ENCODE measurements around the gene ZNF771. TPM values are rescaled to one million over a fixed set of nuclear protein-coding genes. Genes with fewer than 3 reads are reported as not detected.

Gene ZNF771
- total and polyA plus RNA-seq, 9 of the 15 experiments (the other 6 are each of a cell fraction or from before 2014, with no cell fraction given), result 1.5 to 12.6 (median 4.4) TPM

DNA sequence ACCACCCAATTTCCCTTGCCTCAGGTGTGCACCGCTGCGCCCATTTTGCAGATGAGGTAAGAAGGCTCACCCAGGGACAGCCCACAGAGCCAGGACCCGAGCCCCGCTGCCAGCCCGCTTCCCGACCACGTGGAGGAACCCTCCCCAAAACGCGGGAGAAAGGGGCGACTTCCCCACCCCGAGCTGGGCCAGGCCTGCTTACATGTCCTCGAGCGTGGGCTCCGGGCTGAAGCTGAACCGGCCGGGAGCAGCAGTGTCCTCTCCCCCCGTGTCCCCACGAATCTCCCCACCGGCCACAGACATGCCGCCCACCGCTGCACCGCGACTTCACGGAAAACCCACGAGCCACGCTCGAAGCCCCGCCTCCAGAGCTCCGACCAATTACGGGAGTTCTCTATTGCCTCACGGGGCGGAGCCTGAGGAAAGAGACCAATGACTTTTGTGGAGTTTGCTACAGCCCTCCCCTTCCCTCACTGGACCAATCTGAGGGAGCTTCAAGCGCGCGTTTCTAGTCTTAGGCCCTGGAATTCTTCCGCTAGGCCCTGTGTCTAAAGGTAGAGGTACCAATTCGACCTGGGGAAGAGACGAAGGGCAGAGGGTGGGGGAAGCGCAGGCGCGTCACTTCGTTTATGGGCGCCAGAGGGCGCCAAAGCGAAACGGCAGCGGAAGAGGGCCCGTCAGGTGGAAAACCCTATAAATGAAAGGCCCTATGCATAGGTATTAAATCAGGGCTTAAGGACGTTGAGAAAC is 22.4 kb downstream of the ZNF771 start, which contains the start of gene DCTPP1 (continued):
- TF ChIP-seq, protein P1, sequence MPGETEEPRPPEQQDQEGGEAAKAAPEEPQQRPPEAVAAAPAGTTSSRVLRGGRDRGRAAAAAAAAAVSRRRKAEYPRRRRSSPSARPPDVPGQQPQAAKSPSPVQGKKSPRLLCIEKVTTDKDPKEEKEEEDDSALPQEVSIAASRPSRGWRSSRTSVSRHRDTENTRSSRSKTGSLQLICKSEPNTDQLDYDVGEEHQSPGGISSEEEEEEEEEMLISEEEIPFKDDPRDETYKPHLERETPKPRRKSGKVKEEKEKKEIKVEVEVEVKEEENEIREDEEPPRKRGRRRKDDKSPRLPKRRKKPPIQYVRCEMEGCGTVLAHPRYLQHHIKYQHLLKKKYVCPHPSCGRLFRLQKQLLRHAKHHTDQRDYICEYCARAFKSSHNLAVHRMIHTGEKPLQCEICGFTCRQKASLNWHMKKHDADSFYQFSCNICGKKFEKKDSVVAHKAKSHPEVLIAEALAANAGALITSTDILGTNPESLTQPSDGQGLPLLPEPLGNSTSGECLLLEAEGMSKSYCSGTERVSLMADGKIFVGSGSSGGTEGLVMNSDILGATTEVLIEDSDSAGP (CRISPR knock-in tag; IDR thresholded peaks at IDR 0.05), result no peak
- TF ChIP-seq, protein P2, sequence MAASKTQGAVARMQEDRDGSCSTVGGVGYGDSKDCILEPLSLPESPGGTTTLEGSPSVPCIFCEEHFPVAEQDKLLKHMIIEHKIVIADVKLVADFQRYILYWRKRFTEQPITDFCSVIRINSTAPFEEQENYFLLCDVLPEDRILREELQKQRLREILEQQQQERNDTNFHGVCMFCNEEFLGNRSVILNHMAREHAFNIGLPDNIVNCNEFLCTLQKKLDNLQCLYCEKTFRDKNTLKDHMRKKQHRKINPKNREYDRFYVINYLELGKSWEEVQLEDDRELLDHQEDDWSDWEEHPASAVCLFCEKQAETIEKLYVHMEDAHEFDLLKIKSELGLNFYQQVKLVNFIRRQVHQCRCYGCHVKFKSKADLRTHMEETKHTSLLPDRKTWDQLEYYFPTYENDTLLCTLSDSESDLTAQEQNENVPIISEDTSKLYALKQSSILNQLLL (CRISPR knock-in tag; IDR thresholded peaks at IDR 0.05; ENCODE audit: borderline replicate concordance), result no peak
- TF ChIP-seq JUNB (CRISPR knock-in tag; conservative IDR thresholded peaks at IDR 0.05) (no peak), ZNF445 (CRISPR knock-in tag; IDR thresholded peaks at IDR 0.05; ENCODE audit: low read depth) (no peak), CBX2 (IDR thresholded peaks at IDR 0.05; ENCODE audit: insufficient read depth, low read length, poor library complexity, severe bottlenecking) (no peak), ZNF174 (CRISPR knock-in tag; IDR thresholded peaks at IDR 0.05) (no peak)
- TF ChIP-seq, protein P3, sequence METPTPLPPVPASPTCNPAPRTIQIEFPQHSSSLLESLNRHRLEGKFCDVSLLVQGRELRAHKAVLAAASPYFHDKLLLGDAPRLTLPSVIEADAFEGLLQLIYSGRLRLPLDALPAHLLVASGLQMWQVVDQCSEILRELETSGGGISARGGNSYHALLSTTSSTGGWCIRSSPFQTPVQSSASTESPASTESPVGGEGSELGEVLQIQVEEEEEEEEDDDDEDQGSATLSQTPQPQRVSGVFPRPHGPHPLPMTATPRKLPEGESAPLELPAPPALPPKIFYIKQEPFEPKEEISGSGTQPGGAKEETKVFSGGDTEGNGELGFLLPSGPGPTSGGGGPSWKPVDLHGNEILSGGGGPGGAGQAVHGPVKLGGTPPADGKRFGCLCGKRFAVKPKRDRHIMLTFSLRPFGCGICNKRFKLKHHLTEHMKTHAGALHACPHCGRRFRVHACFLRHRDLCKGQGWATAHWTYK (CRISPR knock-in tag; IDR thresholded peaks at IDR 0.05), result no peak
- TF ChIP-seq, protein P4, sequence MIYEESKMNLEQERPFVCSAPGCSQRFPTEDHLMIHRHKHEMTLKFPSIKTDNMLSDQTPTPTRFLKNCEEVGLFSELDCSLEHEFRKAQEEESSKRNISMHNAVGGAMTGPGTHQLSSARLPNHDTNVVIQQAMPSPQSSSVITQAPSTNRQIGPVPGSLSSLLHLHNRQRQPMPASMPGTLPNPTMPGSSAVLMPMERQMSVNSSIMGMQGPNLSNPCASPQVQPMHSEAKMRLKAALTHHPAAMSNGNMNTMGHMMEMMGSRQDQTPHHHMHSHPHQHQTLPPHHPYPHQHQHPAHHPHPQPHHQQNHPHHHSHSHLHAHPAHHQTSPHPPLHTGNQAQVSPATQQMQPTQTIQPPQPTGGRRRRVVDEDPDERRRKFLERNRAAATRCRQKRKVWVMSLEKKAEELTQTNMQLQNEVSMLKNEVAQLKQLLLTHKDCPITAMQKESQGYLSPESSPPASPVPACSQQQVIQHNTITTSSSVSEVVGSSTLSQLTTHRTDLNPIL (CRISPR knock-in tag; IDR thresholded peaks at IDR 0.05), result no peak
- TF ChIP-seq, protein P5, sequence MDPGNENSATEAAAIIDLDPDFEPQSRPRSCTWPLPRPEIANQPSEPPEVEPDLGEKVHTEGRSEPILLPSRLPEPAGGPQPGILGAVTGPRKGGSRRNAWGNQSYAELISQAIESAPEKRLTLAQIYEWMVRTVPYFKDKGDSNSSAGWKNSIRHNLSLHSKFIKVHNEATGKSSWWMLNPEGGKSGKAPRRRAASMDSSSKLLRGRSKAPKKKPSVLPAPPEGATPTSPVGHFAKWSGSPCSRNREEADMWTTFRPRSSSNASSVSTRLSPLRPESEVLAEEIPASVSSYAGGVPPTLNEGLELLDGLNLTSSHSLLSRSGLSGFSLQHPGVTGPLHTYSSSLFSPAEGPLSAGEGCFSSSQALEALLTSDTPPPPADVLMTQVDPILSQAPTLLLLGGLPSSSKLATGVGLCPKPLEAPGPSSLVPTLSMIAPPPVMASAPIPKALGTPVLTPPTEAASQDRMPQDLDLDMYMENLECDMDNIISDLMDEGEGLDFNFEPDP (CRISPR knock-in tag; IDR thresholded peaks at IDR 0.05), result no peak
- TF ChIP-seq, protein P6, sequence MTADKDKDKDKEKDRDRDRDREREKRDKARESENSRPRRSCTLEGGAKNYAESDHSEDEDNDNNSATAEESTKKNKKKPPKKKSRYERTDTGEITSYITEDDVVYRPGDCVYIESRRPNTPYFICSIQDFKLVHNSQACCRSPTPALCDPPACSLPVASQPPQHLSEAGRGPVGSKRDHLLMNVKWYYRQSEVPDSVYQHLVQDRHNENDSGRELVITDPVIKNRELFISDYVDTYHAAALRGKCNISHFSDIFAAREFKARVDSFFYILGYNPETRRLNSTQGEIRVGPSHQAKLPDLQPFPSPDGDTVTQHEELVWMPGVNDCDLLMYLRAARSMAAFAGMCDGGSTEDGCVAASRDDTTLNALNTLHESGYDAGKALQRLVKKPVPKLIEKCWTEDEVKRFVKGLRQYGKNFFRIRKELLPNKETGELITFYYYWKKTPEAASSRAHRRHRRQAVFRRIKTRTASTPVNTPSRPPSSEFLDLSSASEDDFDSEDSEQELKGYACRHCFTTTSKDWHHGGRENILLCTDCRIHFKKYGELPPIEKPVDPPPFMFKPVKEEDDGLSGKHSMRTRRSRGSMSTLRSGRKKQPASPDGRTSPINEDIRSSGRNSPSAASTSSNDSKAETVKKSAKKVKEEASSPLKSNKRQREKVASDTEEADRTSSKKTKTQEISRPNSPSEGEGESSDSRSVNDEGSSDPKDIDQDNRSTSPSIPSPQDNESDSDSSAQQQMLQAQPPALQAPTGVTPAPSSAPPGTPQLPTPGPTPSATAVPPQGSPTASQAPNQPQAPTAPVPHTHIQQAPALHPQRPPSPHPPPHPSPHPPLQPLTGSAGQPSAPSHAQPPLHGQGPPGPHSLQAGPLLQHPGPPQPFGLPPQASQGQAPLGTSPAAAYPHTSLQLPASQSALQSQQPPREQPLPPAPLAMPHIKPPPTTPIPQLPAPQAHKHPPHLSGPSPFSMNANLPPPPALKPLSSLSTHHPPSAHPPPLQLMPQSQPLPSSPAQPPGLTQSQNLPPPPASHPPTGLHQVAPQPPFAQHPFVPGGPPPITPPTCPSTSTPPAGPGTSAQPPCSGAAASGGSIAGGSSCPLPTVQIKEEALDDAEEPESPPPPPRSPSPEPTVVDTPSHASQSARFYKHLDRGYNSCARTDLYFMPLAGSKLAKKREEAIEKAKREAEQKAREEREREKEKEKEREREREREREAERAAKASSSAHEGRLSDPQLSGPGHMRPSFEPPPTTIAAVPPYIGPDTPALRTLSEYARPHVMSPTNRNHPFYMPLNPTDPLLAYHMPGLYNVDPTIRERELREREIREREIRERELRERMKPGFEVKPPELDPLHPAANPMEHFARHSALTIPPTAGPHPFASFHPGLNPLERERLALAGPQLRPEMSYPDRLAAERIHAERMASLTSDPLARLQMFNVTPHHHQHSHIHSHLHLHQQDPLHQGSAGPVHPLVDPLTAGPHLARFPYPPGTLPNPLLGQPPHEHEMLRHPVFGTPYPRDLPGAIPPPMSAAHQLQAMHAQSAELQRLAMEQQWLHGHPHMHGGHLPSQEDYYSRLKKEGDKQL (CRISPR knock-in tag; IDR thresholded peaks at IDR 0.05; ENCODE audit: borderline replicate concordance), result no peak
- TF ChIP-seq, protein P7, sequence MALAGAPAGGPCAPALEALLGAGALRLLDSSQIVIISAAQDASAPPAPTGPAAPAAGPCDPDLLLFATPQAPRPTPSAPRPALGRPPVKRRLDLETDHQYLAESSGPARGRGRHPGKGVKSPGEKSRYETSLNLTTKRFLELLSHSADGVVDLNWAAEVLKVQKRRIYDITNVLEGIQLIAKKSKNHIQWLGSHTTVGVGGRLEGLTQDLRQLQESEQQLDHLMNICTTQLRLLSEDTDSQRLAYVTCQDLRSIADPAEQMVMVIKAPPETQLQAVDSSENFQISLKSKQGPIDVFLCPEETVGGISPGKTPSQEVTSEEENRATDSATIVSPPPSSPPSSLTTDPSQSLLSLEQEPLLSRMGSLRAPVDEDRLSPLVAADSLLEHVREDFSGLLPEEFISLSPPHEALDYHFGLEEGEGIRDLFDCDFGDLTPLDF (CRISPR knock-in tag; IDR thresholded peaks at IDR 0.05), result peak; percentile 85

All from K562 (cell line).